ENCODE measurements around the gene SEMA3C.

The SEMA3C gene

DNA sequence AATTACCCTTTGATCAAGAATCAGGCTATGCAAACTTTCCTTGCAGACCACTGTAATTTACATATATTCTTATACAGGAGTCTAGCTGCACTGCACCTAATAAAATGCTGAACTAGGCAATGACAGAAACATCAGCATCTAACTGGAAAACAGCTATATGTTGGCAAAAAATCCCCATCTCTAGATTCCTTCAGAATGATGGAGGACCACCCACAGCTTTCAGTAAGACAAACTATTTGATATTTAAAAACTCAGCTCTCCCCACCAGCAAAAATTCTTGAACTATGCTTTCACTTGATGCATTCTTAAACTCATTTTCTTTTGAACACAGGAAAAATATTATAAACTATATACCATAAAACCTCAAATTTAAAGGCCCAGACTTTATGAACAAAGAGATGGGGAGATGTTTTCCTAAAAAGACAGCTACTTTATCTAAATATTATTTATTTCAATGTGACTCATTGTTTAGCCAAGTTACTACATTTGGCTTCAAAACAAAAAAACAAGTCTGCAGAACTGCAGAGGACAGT is 77.4 kb downstream of the SEMA3C start:
- ATAC-seq = no peak
- TF ChIP-seq TOX (CRISPR knock-in tag; IDR thresholded peaks at IDR 0.05; ENCODE audit: borderline replicate concordance) (no peak), ZNF8 (CRISPR knock-in tag; IDR thresholded peaks at IDR 0.05) (no peak), CSDC2 (CRISPR knock-in tag; IDR thresholded peaks at IDR 0.05) (no peak), TCF4 (CRISPR knock-in tag; IDR thresholded peaks at IDR 0.05; ENCODE audit: borderline replicate concordance) (no peak), ZNF565 (CRISPR knock-in tag; conservative IDR thresholded peaks at IDR 0.05; ENCODE audit: low read depth) (no peak), BACH2 (CRISPR knock-in tag; IDR thresholded peaks at IDR 0.05; ENCODE audit: borderline replicate concordance) (no peak)
- TF ChIP-seq, protein P1, sequence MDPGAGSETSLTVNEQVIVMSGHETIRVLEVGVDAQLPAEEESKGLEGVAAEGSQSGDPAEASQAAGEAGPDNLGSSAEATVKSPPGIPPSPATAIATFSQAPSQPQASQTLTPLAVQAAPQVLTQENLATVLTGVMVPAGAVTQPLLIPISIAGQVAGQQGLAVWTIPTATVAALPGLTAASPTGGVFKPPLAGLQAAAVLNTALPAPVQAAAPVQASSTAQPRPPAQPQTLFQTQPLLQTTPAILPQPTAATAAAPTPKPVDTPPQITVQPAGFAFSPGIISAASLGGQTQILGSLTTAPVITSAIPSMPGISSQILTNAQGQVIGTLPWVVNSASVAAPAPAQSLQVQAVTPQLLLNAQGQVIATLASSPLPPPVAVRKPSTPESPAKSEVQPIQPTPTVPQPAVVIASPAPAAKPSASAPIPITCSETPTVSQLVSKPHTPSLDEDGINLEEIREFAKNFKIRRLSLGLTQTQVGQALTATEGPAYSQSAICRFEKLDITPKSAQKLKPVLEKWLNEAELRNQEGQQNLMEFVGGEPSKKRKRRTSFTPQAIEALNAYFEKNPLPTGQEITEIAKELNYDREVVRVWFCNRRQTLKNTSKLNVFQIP (CRISPR knock-in tag; IDR thresholded peaks at IDR 0.05; ENCODE audit: borderline replicate concordance, low read depth) = no peak
- TF ChIP-seq, protein P2, sequence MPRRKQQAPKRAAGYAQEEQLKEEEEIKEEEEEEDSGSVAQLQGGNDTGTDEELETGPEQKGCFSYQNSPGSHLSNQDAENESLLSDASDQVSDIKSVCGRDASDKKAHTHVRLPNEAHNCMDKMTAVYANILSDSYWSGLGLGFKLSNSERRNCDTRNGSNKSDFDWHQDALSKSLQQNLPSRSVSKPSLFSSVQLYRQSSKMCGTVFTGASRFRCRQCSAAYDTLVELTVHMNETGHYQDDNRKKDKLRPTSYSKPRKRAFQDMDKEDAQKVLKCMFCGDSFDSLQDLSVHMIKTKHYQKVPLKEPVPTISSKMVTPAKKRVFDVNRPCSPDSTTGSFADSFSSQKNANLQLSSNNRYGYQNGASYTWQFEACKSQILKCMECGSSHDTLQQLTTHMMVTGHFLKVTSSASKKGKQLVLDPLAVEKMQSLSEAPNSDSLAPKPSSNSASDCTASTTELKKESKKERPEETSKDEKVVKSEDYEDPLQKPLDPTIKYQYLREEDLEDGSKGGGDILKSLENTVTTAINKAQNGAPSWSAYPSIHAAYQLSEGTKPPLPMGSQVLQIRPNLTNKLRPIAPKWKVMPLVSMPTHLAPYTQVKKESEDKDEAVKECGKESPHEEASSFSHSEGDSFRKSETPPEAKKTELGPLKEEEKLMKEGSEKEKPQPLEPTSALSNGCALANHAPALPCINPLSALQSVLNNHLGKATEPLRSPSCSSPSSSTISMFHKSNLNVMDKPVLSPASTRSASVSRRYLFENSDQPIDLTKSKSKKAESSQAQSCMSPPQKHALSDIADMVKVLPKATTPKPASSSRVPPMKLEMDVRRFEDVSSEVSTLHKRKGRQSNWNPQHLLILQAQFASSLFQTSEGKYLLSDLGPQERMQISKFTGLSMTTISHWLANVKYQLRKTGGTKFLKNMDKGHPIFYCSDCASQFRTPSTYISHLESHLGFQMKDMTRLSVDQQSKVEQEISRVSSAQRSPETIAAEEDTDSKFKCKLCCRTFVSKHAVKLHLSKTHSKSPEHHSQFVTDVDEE (CRISPR knock-in tag; IDR thresholded peaks at IDR 0.05) = no peak
- TF ChIP-seq, protein P3, sequence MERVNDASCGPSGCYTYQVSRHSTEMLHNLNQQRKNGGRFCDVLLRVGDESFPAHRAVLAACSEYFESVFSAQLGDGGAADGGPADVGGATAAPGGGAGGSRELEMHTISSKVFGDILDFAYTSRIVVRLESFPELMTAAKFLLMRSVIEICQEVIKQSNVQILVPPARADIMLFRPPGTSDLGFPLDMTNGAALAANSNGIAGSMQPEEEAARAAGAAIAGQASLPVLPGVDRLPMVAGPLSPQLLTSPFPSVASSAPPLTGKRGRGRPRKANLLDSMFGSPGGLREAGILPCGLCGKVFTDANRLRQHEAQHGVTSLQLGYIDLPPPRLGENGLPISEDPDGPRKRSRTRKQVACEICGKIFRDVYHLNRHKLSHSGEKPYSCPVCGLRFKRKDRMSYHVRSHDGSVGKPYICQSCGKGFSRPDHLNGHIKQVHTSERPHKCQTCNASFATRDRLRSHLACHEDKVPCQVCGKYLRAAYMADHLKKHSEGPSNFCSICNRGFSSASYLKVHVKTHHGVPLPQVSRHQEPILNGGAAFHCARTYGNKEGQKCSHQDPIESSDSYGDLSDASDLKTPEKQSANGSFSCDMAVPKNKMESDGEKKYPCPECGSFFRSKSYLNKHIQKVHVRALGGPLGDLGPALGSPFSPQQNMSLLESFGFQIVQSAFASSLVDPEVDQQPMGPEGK (CRISPR knock-in tag; IDR thresholded peaks at IDR 0.05; ENCODE audit: borderline replicate concordance) = no peak
- TF ChIP-seq, protein P4, sequence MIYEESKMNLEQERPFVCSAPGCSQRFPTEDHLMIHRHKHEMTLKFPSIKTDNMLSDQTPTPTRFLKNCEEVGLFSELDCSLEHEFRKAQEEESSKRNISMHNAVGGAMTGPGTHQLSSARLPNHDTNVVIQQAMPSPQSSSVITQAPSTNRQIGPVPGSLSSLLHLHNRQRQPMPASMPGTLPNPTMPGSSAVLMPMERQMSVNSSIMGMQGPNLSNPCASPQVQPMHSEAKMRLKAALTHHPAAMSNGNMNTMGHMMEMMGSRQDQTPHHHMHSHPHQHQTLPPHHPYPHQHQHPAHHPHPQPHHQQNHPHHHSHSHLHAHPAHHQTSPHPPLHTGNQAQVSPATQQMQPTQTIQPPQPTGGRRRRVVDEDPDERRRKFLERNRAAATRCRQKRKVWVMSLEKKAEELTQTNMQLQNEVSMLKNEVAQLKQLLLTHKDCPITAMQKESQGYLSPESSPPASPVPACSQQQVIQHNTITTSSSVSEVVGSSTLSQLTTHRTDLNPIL (CRISPR knock-in tag; IDR thresholded peaks at IDR 0.05; ENCODE audit: low read depth) = no peak
- TF ChIP-seq, protein P5, sequence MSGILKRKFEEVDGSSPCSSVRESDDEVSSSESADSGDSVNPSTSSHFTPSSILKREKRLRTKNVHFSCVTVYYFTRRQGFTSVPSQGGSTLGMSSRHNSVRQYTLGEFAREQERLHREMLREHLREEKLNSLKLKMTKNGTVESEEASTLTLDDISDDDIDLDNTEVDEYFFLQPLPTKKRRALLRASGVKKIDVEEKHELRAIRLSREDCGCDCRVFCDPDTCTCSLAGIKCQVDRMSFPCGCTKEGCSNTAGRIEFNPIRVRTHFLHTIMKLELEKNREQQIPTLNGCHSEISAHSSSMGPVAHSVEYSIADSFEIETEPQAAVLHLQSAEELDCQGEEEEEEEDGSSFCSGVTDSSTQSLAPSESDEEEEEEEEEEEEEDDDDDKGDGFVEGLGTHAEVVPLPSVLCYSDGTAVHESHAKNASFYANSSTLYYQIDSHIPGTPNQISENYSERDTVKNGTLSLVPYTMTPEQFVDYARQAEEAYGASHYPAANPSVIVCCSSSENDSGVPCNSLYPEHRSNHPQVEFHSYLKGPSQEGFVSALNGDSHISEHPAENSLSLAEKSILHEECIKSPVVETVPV (CRISPR knock-in tag; IDR thresholded peaks at IDR 0.05) = no peak

DNA sequence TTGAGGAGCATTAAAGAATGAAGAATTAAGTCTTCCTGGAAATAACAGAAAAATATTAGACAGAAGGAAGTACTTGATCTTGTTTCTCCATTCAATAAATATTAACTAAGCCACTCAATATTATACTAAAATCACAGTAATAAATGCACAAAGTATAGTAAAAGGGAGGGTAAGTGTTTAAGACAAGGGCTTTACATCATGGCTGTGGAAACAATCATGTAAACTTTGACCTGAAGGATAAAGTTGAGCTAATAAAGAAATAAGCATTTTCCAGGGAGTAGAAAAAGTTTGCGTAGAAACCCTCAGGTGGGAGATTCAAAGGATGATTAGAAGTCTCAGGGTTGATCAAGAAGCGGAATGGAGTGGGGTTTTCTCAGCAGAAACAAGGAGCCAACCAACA is 78.2 kb downstream of the SEMA3C start:
- ATAC-seq = no peak
- no peak for TF ChIP-seq ZFP3 (CRISPR knock-in tag; IDR thresholded peaks at IDR 0.05)
- TF ChIP-seq ZNF8 (CRISPR knock-in tag; IDR thresholded peaks at IDR 0.05) = no peak
- TF ChIP-seq RARB (CRISPR knock-in tag; IDR thresholded peaks at IDR 0.05) = no peak
- TF ChIP-seq, protein P2 (CRISPR knock-in tag; IDR thresholded peaks at IDR 0.05) = no peak
- TF ChIP-seq, protein P5 (CRISPR knock-in tag; IDR thresholded peaks at IDR 0.05) = no peak

DNA sequence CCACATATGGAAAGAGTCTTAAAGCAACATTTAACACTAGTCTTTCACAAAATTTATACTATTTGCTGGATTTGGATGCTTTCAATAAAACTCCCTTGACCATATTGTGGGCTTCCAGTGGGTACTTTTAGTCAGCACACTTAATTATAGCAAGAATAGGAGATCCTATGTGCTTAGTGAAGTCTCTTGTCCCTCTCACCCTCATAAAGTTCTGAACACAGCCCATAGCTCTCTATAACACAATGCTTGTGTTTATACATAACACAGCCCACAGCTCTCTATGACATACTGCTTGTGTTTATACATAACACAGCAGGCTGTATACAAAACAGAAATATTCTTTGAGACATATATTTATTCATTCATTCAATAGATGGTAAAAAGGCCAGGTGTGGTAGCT is 79.0 kb downstream of the SEMA3C start:
- ATAC-seq = no peak
- no peak for TF ChIP-seq GLIS3 (CRISPR knock-in tag; IDR thresholded peaks at IDR 0.05)
- TF ChIP-seq TOX (CRISPR knock-in tag; IDR thresholded peaks at IDR 0.05; ENCODE audit: borderline replicate concordance) = no peak
- TF ChIP-seq ZC3H10 (CRISPR knock-in tag; IDR thresholded peaks at IDR 0.05) = no peak
- no peak for TF ChIP-seq PPARA (CRISPR knock-in tag; IDR thresholded peaks at IDR 0.05; ENCODE audit: borderline replicate concordance)
- no peak for TF ChIP-seq OSR1 (CRISPR knock-in tag; IDR thresholded peaks at IDR 0.05)
- no peak for TF ChIP-seq ZFP3 (CRISPR knock-in tag; IDR thresholded peaks at IDR 0.05)
- TF ChIP-seq RARB (CRISPR knock-in tag; IDR thresholded peaks at IDR 0.05) = no peak
- TF ChIP-seq, protein P3 (CRISPR knock-in tag; IDR thresholded peaks at IDR 0.05; ENCODE audit: borderline replicate concordance) = no peak
- TF ChIP-seq, protein P4 (CRISPR knock-in tag; IDR thresholded peaks at IDR 0.05; ENCODE audit: low read depth) = no peak

All from SK-N-SH treated with all-trans-retinoic acid at 6 μM for 48 hours (cell line).